ENCODE data around the gene GIPC1. TPM values are rescaled to one million over a fixed set of nuclear protein-coding genes. Genes with fewer than 3 reads are reported as not detected.

GIPC1 gene
- total and polyA plus RNA-seq, 12 donors, result 26.6 to 107 (median 64.3) TPM

- no peak for DNase-seq
- Histone ChIP-seq H3K4me3 (no peak overlapping the region), H3K27ac (no peak overlapping the region), H3K4me1 (replicated peaks in 1 of 2) (peaks cover 2 to 14% of the 10 kb centered on the region in 2 donors), H3K27me3 (no peaks in the 10 kb centered on the region), H3K9me3 (replicated peaks in 1 of 3) (no peaks in the 10 kb centered on the region), H3K36me3 (replicated peaks in 1 of 2) (no peaks in the 10 kb centered on the region)
- TF ChIP-seq CTCF (IDR thresholded peaks at IDR 0.05) (no peak), POLR2A (IDR thresholded peaks at IDR 0.05) (no peak)
- intact Hi-C loops (cut with DNase I), result no loop called here
- 79 to 93% (median 88%) methylated on average over 2 to 4 of the region's 4 CpGs for WGBS, 4 donors
Measured at GRCh38 chr19:14428882-14429416, 67.0 kb downstream of the GIPC1 start.

MicroRNAs encoded within 50 kb of the gene (microRNA counts, 767-probe panel; counts per million panel counts)
- 0 counts per million in 2 donors for microRNA hsa-miR-639

Small RNAs within 50 kb of the gene (microRNA-seq; reads per million reads assigned to microRNA genes)
- 0.76 to 4.3 (median 1.3) reads per million in 3 donors for gene MIR639

Small RNAs within 50 kb of the gene (small RNA-seq; reads per million reads assigned to genes)
- gene SNRPGP15, result 0 reads per million in 2 donors

Other genes with a start within 250 kb of the GIPC1 start
- 100 to 1,000 TPM in 1 of 9 donors, 10 to 100 TPM in 7, 1 to 10 TPM in 1; 7.4 to 103 (median 70.6) TPM for gene ADGRE5, start 114.7 kb downstream of the GIPC1 start, total RNA-seq
- 10 to 100 TPM; 11.7 to 25.8 (median 15.9) TPM for gene ADGRE5, start 114.7 kb downstream of the GIPC1 start, polyA plus RNA-seq
- gene DDX39A, start 76.8 kb downstream of the GIPC1 start, total RNA-seq, result 10 to 100 TPM; 30.7 to 60.7 (median 42.7) TPM
- gene DDX39A, start 76.8 kb downstream of the GIPC1 start, polyA plus RNA-seq, result 100 to 1,000 TPM in 2 of 3 donors, 10 to 100 TPM in 1; 26.7 to 262 (median 126) TPM
- 100 to 1,000 TPM in 7 of 9 donors, 10 to 100 TPM in 2; 49.9 to 184 (median 122) TPM for gene PKN1, start 62.8 kb downstream of the GIPC1 start, total RNA-seq
- gene PKN1, start 62.8 kb downstream of the GIPC1 start, polyA plus RNA-seq, result 100 to 1,000 TPM in 2 of 3 donors, 10 to 100 TPM in 1; 27.5 to 209 (median 118) TPM
- 10 to 100 TPM in 1 of 9 donors, 1 to 10 TPM in 8; 2.0 to 31.1 (median 4.5) TPM for gene PTGER1, start 20.8 kb downstream of the GIPC1 start, total RNA-seq
- gene PTGER1, start 20.8 kb downstream of the GIPC1 start, polyA plus RNA-seq, result 1 to 10 TPM in 2 of 3 donors, not detected in 1; 1.9 to 4.8 TPM
- gene DNAJB1, start 22.3 kb upstream of the GIPC1 start, total RNA-seq, result 100 to 1,000 TPM in 7 of 9 donors, 10 to 100 TPM in 2; 86.9 to 273 (median 142) TPM
- 100 to 1,000 TPM in 1 of 3 donors, 10 to 100 TPM in 2; 42.5 to 192 (median 45.5) TPM for gene DNAJB1, start 22.3 kb upstream of the GIPC1 start, polyA plus RNA-seq
- gene TECR, start 33.5 kb upstream of the GIPC1 start, total RNA-seq, result 100 to 1,000 TPM; 108 to 282 (median 198) TPM
- gene TECR, start 33.5 kb upstream of the GIPC1 start, polyA plus RNA-seq, result 100 to 1,000 TPM; 212 to 610 (median 550) TPM
- 100 to 1,000 TPM; 170 to 658 (median 357) TPM for gene NDUFB7, start 75.9 kb upstream of the GIPC1 start, total RNA-seq
- 100 to 1,000 TPM in 2 of 3 donors, 10 to 100 TPM in 1; 19.1 to 848 (median 637) TPM for gene NDUFB7, start 75.9 kb upstream of the GIPC1 start, polyA plus RNA-seq
- not detected for gene CLEC17A, start 87.0 kb upstream of the GIPC1 start, total RNA-seq
- under 1 TPM in 2 of 3 donors, not detected in 1; 0.03 to 0.16 TPM for gene CLEC17A, start 87.0 kb upstream of the GIPC1 start, polyA plus RNA-seq
- under 1 TPM in 2 of 9 donors, not detected in 7; 0.06 to 0.39 TPM for gene ADGRE3, start 178.7 kb upstream of the GIPC1 start, total RNA-seq
- not detected for gene ADGRE3, start 178.7 kb upstream of the GIPC1 start, polyA plus RNA-seq
- 10 to 100 TPM; 13.4 to 26.1 (median 19.5) TPM for gene ZNF333, start 193.9 kb upstream of the GIPC1 start, total RNA-seq
- gene ZNF333, start 193.9 kb upstream of the GIPC1 start, polyA plus RNA-seq, result 10 to 100 TPM in 2 of 3 donors, 1 to 10 TPM in 1; 8.3 to 17.8 (median 12.1) TPM

Measured in adrenal gland (tissue), 12 donors.